Activated naive CD4-positive, alpha-beta T cell treated with anti-CD3 and anti-CD28 coated beads, Interleukin-2, amount 50 U/mL, for 24 hours (primary cell): ENCODE measurements around the gene TOR4A.

Experiments
- H3K27ac Mint-ChIP-seq: one replicate; pipeline ENCODE4 v1.8.0; 2021; ENCODE audit warnings: mild to moderate bottlenecking, mixed read lengths
- H3K27me3 Mint-ChIP-seq: one replicate; pipeline ENCODE4 v1.8.0; 2021; ENCODE audit warnings: mixed read lengths
- H3K36me3 Mint-ChIP-seq: one replicate; pipeline ENCODE4 v1.8.0; 2021; ENCODE audit warnings: mixed read lengths
- H3K4me1 Mint-ChIP-seq: one replicate; pipeline ENCODE4 v1.8.0; 2021; ENCODE audit warnings: mixed read lengths
- H3K4me3 Mint-ChIP-seq: one replicate; pipeline ENCODE4 v1.8.0; 2021; ENCODE audit warnings: mild to moderate bottlenecking, mixed read lengths
- H3K9me3 Mint-ChIP-seq: one replicate; pipeline ENCODE4 v1.8.0; 2021; ENCODE audit warnings: mixed read lengths

Gene TOR4A

DNA sequence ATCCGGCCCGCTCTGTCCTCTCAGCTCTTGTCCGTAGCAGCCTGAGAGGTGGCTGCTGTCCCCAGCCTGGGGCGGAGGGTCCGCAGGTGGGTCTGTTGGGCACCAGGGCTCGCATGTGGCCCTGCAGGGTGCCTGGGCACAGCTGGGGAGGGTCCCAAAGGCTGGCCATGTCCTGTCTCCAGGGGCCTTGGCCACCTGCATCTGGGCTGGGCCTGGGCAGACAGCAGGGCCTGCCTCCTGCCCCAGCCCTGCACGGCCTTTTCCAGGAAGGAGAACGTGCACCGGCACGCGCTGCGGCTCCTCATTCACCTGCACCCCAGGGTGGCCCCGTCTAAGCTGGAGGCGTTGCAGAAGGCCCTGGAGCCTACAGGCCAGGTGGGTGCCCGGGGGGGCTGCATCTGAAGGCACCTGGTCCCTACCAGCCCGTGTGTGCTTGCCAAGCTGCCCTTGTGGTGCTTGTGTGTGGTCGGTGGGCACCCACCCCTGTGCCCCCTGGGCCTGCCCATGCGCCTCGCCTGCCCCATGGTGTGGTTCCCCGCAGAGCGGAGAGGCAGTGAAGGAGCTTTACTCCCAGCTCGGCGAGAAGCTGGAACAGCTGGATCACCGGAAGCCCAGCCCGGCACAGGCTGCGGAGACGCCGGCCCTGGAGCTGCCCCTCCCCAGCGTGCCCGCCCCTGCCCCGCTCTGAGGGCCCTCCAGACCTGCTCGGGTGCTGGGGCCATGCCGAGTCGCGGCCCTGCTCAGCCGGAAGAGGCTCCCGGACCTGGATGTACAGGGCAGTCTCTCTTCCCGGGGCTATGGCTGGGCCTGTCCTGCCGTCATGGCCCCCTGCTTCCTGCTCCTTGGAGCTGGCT, 5.1 kb upstream of the TOR4A start:
- H3K9me3 Mint-ChIP-seq: no peaks in the 10 kb centered on the region
- no peaks in the 10 kb centered on the region for H3K27me3 Mint-ChIP-seq
- H3K4me3 Mint-ChIP-seq: peak overlapping the region; percentile 11
- peaks cover 14% of the 10 kb centered on the region for H3K4me1 Mint-ChIP-seq
- H3K27ac Mint-ChIP-seq: peak overlapping the region; percentile 30
- H3K36me3 Mint-ChIP-seq: peaks cover 8% of the 10 kb centered on the region

DNA sequence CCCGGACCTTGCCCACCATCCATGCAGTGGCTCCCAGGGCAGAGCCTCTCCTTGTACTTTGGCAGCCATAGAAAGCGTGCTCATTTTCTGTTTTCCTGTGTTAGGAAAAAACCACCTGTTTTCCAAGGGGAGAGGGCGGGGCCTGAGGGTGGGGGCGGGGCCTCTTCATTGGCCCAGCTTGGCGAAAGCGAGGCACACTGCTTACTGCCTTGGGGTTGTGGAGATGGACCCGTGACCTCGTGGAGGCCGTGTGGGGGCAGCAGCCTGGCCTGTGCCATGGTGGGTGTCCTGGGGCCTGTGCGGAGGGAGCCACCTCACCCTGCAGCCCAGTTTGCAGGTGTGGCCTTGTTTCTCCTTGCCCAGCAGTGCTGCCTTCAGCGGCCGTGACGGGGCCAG, 4.4 kb upstream of the TOR4A start:
- H3K4me3 Mint-ChIP-seq: no peak overlapping the region
- H3K4me1 Mint-ChIP-seq: peaks cover 14% of the 10 kb centered on the region
- peak overlapping the region; percentile 30 for H3K27ac Mint-ChIP-seq
- peaks cover 8% of the 10 kb centered on the region for H3K36me3 Mint-ChIP-seq
- H3K9me3 Mint-ChIP-seq: no peaks in the 10 kb centered on the region
- no peaks in the 10 kb centered on the region for H3K27me3 Mint-ChIP-seq

DNA sequence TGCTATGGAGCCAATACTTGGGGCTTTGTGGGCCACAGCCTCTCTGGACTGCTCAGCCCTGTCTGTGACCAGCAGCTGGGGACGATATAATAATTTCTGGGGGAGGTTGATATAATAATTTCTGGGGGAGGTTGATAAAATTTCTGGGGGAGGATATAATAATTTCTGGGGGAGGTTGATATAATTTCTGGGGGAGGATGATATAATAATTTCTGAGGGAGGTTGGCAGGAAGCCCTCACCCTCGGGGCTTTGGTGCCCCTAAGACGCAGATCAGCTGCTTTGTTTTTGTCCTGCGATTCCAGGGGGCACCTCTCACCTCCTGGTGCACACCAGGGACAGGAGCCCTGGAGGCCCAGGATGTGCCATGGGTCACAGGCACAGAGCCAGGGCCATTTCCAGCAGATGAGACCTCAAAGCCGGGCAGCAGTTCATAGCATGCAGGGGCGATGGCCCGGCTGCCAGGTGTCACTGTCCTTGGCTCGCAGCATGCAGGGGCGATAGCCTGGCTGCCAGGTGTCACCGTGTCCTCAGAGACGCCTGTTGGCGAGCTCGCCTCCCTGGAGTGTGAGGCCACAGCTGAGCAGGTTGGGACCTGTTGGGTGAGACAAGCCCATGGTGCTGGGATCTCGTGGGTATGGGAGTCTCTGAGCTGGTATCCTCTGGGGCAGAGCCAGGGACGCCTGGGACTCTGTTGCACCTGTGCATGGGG, 3.8 kb upstream of the TOR4A start:
- Mint-ChIP-seq H3K27ac (no peak overlapping the region), H3K9me3 (no peaks in the 10 kb centered on the region), H3K36me3 (peaks cover 6% of the 10 kb centered on the region), H3K27me3 (no peaks in the 10 kb centered on the region), H3K4me1 (peaks cover 14% of the 10 kb centered on the region), H3K4me3 (no peak overlapping the region)

DNA sequence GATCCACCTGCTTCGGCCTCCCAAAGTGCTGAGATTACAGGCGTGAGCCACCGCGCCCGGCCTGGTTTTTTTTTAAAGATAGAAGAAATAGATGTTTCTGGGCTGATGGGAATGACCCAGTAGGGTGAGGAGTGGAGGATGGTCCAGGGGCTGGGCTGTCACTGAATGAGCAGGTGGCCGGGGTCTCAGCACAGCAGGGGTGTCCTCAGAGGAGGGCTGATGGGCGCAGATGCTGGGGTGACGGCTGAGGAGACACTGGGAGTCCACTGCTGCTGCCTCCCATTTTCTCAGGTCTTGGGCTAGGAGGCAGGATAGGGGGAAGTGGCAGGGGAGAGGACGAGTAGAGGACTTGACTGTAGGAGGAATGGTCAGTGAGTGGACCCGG, 2.3 kb upstream of the TOR4A start:
- H3K4me1 Mint-ChIP-seq: peaks cover 14% of the 10 kb centered on the region
- H3K36me3 Mint-ChIP-seq: no peaks in the 10 kb centered on the region
- H3K27me3 Mint-ChIP-seq: no peaks in the 10 kb centered on the region
- no peaks in the 10 kb centered on the region for H3K9me3 Mint-ChIP-seq
- no peak overlapping the region for H3K4me3 Mint-ChIP-seq
- H3K27ac Mint-ChIP-seq: peak overlapping the region; percentile 2

- Mint-ChIP-seq H3K36me3 (no peaks in the 10 kb centered on the region), H3K27ac (peak overlapping the region; percentile 2), H3K9me3 (no peaks in the 10 kb centered on the region), H3K27me3 (no peaks in the 10 kb centered on the region), H3K4me1 (peaks cover 14% of the 10 kb centered on the region), H3K4me3 (no peak overlapping the region)
These were observed 1.7 kb upstream of the TOR4A start for GRCh38 chr9:137275588-137276472.

GRCh38 chr9:137276473-137277328, 825 bp upstream of the TOR4A start:
- no peaks in the 10 kb centered on the region for H3K9me3 Mint-ChIP-seq
- H3K27me3 Mint-ChIP-seq: no peaks in the 10 kb centered on the region
- H3K27ac Mint-ChIP-seq: no peak overlapping the region
- H3K4me1 Mint-ChIP-seq: peaks cover 7% of the 10 kb centered on the region
- H3K4me3 Mint-ChIP-seq: peak overlapping the region; percentile 33
- no peaks in the 10 kb centered on the region for H3K36me3 Mint-ChIP-seq

- H3K27me3 Mint-ChIP-seq: peaks cover 2% of the 10 kb centered on the region
- H3K9me3 Mint-ChIP-seq: no peaks in the 10 kb centered on the region
- peak overlapping the region; percentile 78 for H3K4me3 Mint-ChIP-seq
- no peak overlapping the region for H3K27ac Mint-ChIP-seq
- peaks cover 7% of the 10 kb centered on the region for H3K4me1 Mint-ChIP-seq
- H3K36me3 Mint-ChIP-seq: no peaks in the 10 kb centered on the region
These were observed 655 bp downstream of the TOR4A start for GRCh38 chr9:137278061-137278701.

GRCh38 chr9:137278721-137279711, 1.5 kb downstream of the TOR4A start:
- no peaks in the 10 kb centered on the region for H3K36me3 Mint-ChIP-seq
- H3K27ac Mint-ChIP-seq: no peak overlapping the region
- peaks cover 2% of the 10 kb centered on the region for H3K27me3 Mint-ChIP-seq
- no peak overlapping the region for H3K4me3 Mint-ChIP-seq
- no peaks in the 10 kb centered on the region for H3K9me3 Mint-ChIP-seq
- peaks cover 7% of the 10 kb centered on the region for H3K4me1 Mint-ChIP-seq

DNA sequence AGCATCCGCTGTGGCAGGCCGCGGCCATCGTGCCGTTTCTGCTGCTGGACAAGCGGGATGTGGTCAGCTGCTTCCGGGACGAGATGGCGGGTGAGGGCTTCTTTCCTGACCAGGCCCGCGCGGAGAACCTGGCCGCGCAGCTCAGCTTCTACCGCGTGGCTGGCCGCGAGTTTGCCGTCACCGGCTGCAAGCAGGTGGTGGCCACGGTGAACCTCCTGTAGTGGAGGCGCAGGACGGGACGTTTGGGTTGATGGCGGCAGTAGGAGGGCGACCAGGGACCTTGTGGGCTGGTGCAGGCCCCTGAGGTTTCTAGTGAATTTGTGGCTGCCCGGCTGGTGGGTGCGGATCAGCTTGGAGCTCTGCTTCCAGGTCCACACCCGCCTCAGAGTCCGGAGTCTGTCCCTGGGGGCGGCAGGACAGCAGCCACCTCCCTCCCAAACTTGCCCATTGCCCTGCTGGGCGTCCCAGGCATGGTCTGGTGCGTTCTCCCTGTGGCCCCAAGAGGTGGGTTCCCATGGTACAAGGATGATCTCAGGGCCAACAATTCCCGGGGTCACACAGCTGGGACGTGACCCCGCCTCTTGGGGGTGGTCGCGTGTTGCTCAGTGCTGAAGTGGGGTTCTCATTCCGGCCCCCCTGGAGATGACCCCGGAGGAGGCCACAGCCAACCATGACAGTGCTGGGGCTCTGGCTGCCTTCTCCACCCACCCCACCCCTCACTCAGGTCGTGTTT, 2.4 kb downstream of the TOR4A start:
- H3K9me3 Mint-ChIP-seq: no peaks in the 10 kb centered on the region
- no peak overlapping the region for H3K27ac Mint-ChIP-seq
- peaks cover 7% of the 10 kb centered on the region for H3K4me1 Mint-ChIP-seq
- H3K4me3 Mint-ChIP-seq: no peak overlapping the region
- H3K27me3 Mint-ChIP-seq: peaks cover 2% of the 10 kb centered on the region
- no peaks in the 10 kb centered on the region for H3K36me3 Mint-ChIP-seq

GRCh38 chr9:137280474-137281344, 3.2 kb downstream of the TOR4A start:
- no peak overlapping the region for H3K4me3 Mint-ChIP-seq
- H3K9me3 Mint-ChIP-seq: no peaks in the 10 kb centered on the region
- H3K27ac Mint-ChIP-seq: no peak overlapping the region
- H3K27me3 Mint-ChIP-seq: peaks cover 2% of the 10 kb centered on the region
- peaks cover 7% of the 10 kb centered on the region for H3K4me1 Mint-ChIP-seq
- no peaks in the 10 kb centered on the region for H3K36me3 Mint-ChIP-seq

DNA sequence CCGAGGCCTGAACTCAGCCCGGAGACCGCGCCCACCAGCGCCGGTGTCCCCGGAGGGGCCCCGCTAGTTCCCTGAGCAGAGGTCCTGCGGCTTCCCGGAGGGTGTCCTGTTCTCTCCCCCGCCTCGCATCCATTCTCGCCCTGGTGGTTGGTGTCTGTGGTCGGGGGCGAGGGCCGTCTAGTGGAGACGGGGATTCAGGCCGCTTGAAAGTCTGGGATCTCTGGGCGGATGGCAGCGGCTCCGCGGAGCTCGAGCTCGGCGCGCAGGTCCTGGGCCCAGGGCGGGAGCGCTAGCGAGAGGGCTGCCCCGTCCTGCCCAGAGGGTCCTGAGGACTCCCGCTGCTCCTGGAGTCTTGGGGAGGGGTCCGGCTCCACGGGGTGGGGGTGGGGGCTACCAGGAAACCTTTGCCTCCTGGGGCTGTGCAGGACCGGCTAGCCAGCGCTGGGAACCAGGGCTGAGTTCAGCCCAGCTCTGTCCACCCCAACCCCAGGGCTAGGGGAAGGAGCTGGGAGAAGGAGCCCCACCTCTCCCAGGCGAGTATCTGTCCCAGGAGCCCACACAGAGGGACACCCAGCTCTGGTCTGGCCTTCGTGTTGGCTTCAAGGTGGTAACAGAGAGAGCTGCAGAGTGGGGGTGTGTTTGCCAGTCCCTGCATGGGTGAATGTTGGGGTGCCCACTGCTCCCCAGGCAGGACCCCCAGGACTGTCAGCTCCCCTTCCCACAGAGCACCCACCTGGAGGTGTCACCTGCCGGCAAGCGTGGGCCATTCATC, 4.0 kb downstream of the TOR4A start:
- Mint-ChIP-seq H3K9me3 (no peaks in the 10 kb centered on the region), H3K27me3 (peaks cover 2% of the 10 kb centered on the region), H3K27ac (no peak overlapping the region), H3K4me1 (peaks cover 6% of the 10 kb centered on the region), H3K36me3 (no peaks in the 10 kb centered on the region), H3K4me3 (no peak overlapping the region)

DNA sequence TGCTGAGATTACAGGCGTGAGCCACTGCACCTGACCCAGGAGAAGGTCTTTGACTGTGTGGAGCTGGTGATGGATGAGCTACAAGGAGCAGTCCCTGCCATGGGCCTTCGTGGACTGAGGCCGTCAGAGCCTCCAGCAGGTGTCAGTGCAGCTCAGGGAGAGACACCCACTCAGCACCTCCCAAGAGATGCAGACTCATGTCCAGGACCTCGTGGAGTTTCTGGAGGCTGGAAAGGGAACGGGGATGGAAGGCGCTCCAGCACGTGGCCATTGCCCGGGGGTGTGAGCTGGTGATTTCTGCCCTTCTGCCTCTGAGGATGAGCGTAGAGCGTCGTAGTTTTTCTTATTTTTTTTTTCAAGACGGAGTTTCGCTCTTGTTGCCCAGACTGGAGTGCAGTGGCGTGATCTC, 9.5 kb downstream of the TOR4A start:
- no peak overlapping the region for H3K4me3 Mint-ChIP-seq

More for the DNA sequence above, 9.5 kb downstream of the TOR4A start:
- H3K27ac Mint-ChIP-seq: no peak overlapping the region
- H3K9me3 Mint-ChIP-seq: no peaks in the 10 kb centered on the region
- H3K36me3 Mint-ChIP-seq: no peaks in the 10 kb centered on the region
- peaks cover 2% of the 10 kb centered on the region for H3K27me3 Mint-ChIP-seq
- H3K4me1 Mint-ChIP-seq: no peaks in the 10 kb centered on the region
